SK-N-SH (cell line): ENCODE results near the gene NPEPL1. TPM values are rescaled to one million over a fixed set of nuclear protein-coding genes. Genes with fewer than 3 reads are reported as not detected.

Experiments
- CTCF ChIA-PET: fragments of 300-600, 350-600 bp; formaldehyde crosslinking; extraction: SDS; loops from one replicate; lab custom pipeline; 2021; lab: Yijun Ruan, JAX
- POLR2A ChIA-PET: fragments of 350-600 bp; sonication (Branson Sonifier 250); formaldehyde crosslinking; extraction: SDS; loops from one replicate; lab custom pipeline; 2020; ENCODE audit warnings: antibody characterized with exemption, inconsistent platforms; lab: Yijun Ruan, JAX
- DNase-seq: peaks from one replicate; pipeline ENCODE4 v3.0.0; 2012
- H2AFZ ChIP-seq: fragments of 200-600 bp; sonication (generic); 2 replicates; pipeline ENCODE4 v1.8.1; 2016; ENCODE audit warnings: antibody characterized with exemption, mild to moderate bottlenecking, low read depth
- H3F3A ChIP-seq: fragments of 200-600 bp; sonication (generic); replicated peaks from 2 replicates; pipeline ENCODE3; 2016; ENCODE audit warnings: antibody characterized with exemption, mild to moderate bottlenecking; ENCODE audit not compliant: insufficient read depth
- H3K27ac ChIP-seq, 2 experiments: fragments of 200-500 bp in 1 of 2; fragments of 200-600 bp in 1 of 2; sonication (Bioruptor generic) in 1 of 2; sonication (generic), shearing (Covaris generic) in 1 of 2; 2 replicates each; pipeline versions ENCODE4 v1.5.1 to v1.6.1; 2014 to 2016; ENCODE audit warnings: low read depth in 2 of 2, inconsistent platforms in 1 of 2, low read length in 1 of 2, mild to moderate bottlenecking in 1 of 2, mixed read lengths in 1 of 2
- H3K27me3 ChIP-seq: fragments of 200-600 bp; sonication (generic), shearing (Covaris generic); 2 replicates; pipeline ENCODE4 v1.6.1; 2016; ENCODE audit warnings: mixed run types; ENCODE audit not compliant: insufficient read depth
- H3K36me3 ChIP-seq, 2 experiments: fragments of 200-500 bp in 1 of 2; fragments of 200-600 bp in 1 of 2; sonication (Bioruptor generic) in 1 of 2; sonication (generic) in 1 of 2; replicated peaks in 1 of 2; 2 replicates each; pipeline versions ENCODE3 to v1.5.1; 2014 to 2016; ENCODE audit warnings: low read length in 1 of 2, mild to moderate bottlenecking in 1 of 2; ENCODE audit not compliant: insufficient read depth in 2 of 2, control insufficient read depth in 1 of 2
- H3K4me1 ChIP-seq, 2 experiments: fragments of 200-500 bp in 1 of 2; fragments of 200-600 bp in 1 of 2; sonication (Bioruptor generic) in 1 of 2; sonication (generic), shearing (Covaris generic) in 1 of 2; 2 replicates each; pipeline versions ENCODE4 v1.5.1 to v1.6.1; 2014 to 2016; ENCODE audit warnings: low read depth in 1 of 2, low read length in 1 of 2, mixed run types in 1 of 2; ENCODE audit not compliant: insufficient read depth in 2 of 2, control insufficient read depth in 1 of 2
- H3K4me2 ChIP-seq: fragments of 200-600 bp; sonication (generic), shearing (Covaris generic); 2 replicates; pipeline ENCODE4 v1.6.1; 2017; ENCODE audit warnings: mixed run types
- H3K4me3 ChIP-seq, 2 experiments: fragments of 200-500 bp in 1 of 2; fragments of 200-600 bp in 1 of 2; sonication (Bioruptor generic) in 1 of 2; sonication (generic), shearing (Covaris generic) in 1 of 2; 2 replicates each; pipeline versions ENCODE4 v1.5.1 to v1.8.1; 2014 to 2016; ENCODE audit warnings: low read depth in 2 of 2, inconsistent platforms in 1 of 2, low read length in 1 of 2, mild to moderate bottlenecking in 1 of 2, mixed read lengths in 1 of 2, moderate library complexity in 1 of 2
- H3K79me2 ChIP-seq: fragments of 200-600 bp; sonication (generic); 2 replicates; pipeline ENCODE4 v1.8.1; 2017; ENCODE audit warnings: mild to moderate bottlenecking; ENCODE audit not compliant: insufficient read depth
- H3K9ac ChIP-seq: fragments of 200-600 bp; sonication (generic); 2 replicates; pipeline ENCODE4 v1.6.1; 2017; ENCODE audit warnings: mixed run types
- H3K9me2 ChIP-seq: fragments of 200-600 bp; sonication (generic); 2 replicates; pipeline ENCODE4 v1.6.1; 2017; ENCODE audit warnings: mixed run types
- H3K9me3 ChIP-seq: fragments of 200-600 bp; sonication (generic); 2 replicates; pipeline ENCODE4 v1.6.1; 2017; ENCODE audit warnings: mixed run types, mild to moderate bottlenecking, moderate library complexity
- H4K20me1 ChIP-seq: fragments of 200-600 bp; sonication (generic); 2 replicates; pipeline ENCODE4 v1.6.1; 2017; ENCODE audit warnings: mild to moderate bottlenecking, mixed run types; ENCODE audit not compliant: insufficient read depth
- ELF1 ChIP-seq: IDR thresholded peaks from 2 replicates; pipeline ENCODE4 v1.4.0; 2012
- EZH2phosphoT487 ChIP-seq: fragments of 200-600 bp; sonication (generic); IDR thresholded peaks from 2 replicates; pipeline ENCODE4 v1.6.1; 2017; ENCODE audit warnings: low read depth, mixed run types, mild to moderate bottlenecking, antibody characterized with exemption, moderate library complexity, borderline replicate concordance
- FOSL2 ChIP-seq: IDR thresholded peaks from 2 replicates; pipeline ENCODE4 v1.4.0; 2012; ENCODE audit warnings: low read depth, mild to moderate bottlenecking, moderate library complexity, borderline replicate concordance
- GABPA ChIP-seq: IDR thresholded peaks from 2 replicates; pipeline ENCODE4 v1.4.0; 2012; ENCODE audit warnings: low read depth, mild to moderate bottlenecking
- JUND ChIP-seq: IDR thresholded peaks from 2 replicates; pipeline ENCODE4 v1.4.0; 2012
- MEF2A ChIP-seq: IDR thresholded peaks from 2 replicates; pipeline ENCODE4 v1.4.0; 2012; ENCODE audit warnings: low read depth, borderline replicate concordance
- MXI1 ChIP-seq: IDR thresholded peaks from 2 replicates; pipeline ENCODE4 v1.6.1; 2012; ENCODE audit warnings: mild to moderate bottlenecking, low read depth, low read length, improper control_type of control experiment
- NFIC ChIP-seq: IDR thresholded peaks from 2 replicates; pipeline ENCODE4 v1.4.0; 2012; ENCODE audit warnings: borderline replicate concordance
- NRF1 ChIP-seq: IDR thresholded peaks from 2 replicates; pipeline ENCODE4 v1.6.1; 2012; ENCODE audit warnings: low read depth, mild to moderate bottlenecking, low read length
- RAD21 ChIP-seq: IDR thresholded peaks from 2 replicates; pipeline ENCODE4 v1.6.1; 2012; ENCODE audit warnings: mild to moderate bottlenecking, low read length
- RCOR1 ChIP-seq: fragments of 150-350 bp; IDR thresholded peaks from 2 replicates; pipeline ENCODE4 v1.6.1; 2017; ENCODE audit warnings: antibody characterized with exemption, low read length
- SIN3A ChIP-seq: IDR thresholded peaks from 2 replicates; pipeline ENCODE4 v1.6.1; 2012; ENCODE audit warnings: low read depth, mild to moderate bottlenecking, low read length, moderate library complexity, borderline replicate concordance
- TAF1 ChIP-seq: IDR thresholded peaks from 2 replicates; pipeline ENCODE4 v1.6.1; 2012; ENCODE audit warnings: low read depth, mild to moderate bottlenecking, low read length, moderate library complexity, borderline replicate concordance
- TEAD4 ChIP-seq: IDR thresholded peaks from 2 replicates; pipeline ENCODE4 v1.4.0; 2012; ENCODE audit warnings: mild to moderate bottlenecking, borderline replicate concordance; ENCODE audit not compliant: insufficient read depth
- WGBS: methylation state at CpG from one replicate; pipeline ENCODE4 v1.1.6; 2017; ENCODE audit warnings: low lambda C conversion rate; 5-methylcytosine and 5-hydroxymethylcytosine counted together
- polyA plus RNA-seq, 3 experiments: library from polyadenylated mRNA; depleted of rRNA; stranded (reverse); fragments of >200 nt; gene quantifications; 2 replicates each; pipeline ENCODE4 v1.2.3, GENCODE V29; 2012
- TF ChIP-seq, protein P1 (sequence below): IDR thresholded peaks from 2 replicates; pipeline ENCODE4 v1.4.0; 2012; ENCODE audit warnings: low read depth, borderline replicate concordance
- TF ChIP-seq, protein P2 (sequence below): IDR thresholded peaks from 2 replicates; pipeline ENCODE4 v1.6.1; 2012; ENCODE audit warnings: mild to moderate bottlenecking, low read depth, low read length, moderate library complexity
- TF ChIP-seq, protein P3 (sequence below): fragments of 200-600 bp; sonication (generic); IDR thresholded peaks from 2 replicates; pipeline ENCODE4 v1.6.1; 2017; ENCODE audit warnings: antibody characterized with exemption, mild to moderate bottlenecking, moderate library complexity
- TF ChIP-seq, protein P4 (sequence below): fragments of 150-350 bp; IDR thresholded peaks from 2 replicates; pipeline ENCODE4 v1.6.1; 2017; ENCODE audit warnings: antibody characterized with exemption, low read length, low read depth, borderline replicate concordance
- TF ChIP-seq, protein P5 (sequence below): fragments of 150-350 bp; IDR thresholded peaks from 2 replicates; pipeline ENCODE4 v1.6.1; 2016; ENCODE audit warnings: mild to moderate bottlenecking, low read depth, low read length

The NPEPL1 gene
- polyA plus RNA-seq, 1 of the 3 experiments (the other 2 are of a cell fraction) = 2.8 TPM

DNA sequence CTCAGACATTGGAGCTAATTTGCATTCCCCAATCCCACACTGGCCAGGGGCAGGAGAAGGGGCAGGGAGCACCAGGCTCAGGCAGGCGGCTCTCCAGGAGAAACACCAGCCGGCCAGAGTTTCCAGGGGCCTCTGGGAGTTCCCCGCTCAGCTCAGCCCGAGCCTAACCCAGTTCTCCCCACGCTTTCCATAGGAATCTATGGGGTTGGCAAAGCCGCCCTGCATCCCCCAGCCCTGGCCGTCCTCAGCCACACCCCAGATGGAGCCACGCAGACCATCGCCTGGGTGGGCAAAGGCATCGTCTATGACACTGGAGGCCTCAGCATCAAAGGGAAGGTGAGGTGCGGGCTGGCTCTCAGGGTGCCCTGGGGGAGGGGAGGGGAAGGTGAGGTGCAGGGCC lies 8.2 kb downstream of the NPEPL1 start:
- H3K27ac ChIP-seq = no peak overlapping the region
- TF ChIP-seq MEF2A (no peak), TAF1 (no peak), ELF1 (no peak), GABPA (no peak), FOSL2 (no peak), NRF1 (no peak), EZH2phosphoT487 (no peak), JUND (no peak), RAD21 (no peak), TEAD4 (no peak), MXI1 (no peak), SIN3A (no peak), RCOR1 (no peak), NFIC (no peak)
- TF ChIP-seq, protein P1, sequence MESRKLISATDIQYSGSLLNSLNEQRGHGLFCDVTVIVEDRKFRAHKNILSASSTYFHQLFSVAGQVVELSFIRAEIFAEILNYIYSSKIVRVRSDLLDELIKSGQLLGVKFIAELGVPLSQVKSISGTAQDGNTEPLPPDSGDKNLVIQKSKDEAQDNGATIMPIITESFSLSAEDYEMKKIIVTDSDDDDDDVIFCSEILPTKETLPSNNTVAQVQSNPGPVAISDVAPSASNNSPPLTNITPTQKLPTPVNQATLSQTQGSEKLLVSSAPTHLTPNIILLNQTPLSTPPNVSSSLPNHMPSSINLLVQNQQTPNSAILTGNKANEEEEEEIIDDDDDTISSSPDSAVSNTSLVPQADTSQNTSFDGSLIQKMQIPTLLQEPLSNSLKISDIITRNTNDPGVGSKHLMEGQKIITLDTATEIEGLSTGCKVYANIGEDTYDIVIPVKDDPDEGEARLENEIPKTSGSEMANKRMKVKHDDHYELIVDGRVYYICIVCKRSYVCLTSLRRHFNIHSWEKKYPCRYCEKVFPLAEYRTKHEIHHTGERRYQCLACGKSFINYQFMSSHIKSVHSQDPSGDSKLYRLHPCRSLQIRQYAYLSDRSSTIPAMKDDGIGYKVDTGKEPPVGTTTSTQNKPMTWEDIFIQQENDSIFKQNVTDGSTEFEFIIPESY = no peak
- TF ChIP-seq, protein P2, sequence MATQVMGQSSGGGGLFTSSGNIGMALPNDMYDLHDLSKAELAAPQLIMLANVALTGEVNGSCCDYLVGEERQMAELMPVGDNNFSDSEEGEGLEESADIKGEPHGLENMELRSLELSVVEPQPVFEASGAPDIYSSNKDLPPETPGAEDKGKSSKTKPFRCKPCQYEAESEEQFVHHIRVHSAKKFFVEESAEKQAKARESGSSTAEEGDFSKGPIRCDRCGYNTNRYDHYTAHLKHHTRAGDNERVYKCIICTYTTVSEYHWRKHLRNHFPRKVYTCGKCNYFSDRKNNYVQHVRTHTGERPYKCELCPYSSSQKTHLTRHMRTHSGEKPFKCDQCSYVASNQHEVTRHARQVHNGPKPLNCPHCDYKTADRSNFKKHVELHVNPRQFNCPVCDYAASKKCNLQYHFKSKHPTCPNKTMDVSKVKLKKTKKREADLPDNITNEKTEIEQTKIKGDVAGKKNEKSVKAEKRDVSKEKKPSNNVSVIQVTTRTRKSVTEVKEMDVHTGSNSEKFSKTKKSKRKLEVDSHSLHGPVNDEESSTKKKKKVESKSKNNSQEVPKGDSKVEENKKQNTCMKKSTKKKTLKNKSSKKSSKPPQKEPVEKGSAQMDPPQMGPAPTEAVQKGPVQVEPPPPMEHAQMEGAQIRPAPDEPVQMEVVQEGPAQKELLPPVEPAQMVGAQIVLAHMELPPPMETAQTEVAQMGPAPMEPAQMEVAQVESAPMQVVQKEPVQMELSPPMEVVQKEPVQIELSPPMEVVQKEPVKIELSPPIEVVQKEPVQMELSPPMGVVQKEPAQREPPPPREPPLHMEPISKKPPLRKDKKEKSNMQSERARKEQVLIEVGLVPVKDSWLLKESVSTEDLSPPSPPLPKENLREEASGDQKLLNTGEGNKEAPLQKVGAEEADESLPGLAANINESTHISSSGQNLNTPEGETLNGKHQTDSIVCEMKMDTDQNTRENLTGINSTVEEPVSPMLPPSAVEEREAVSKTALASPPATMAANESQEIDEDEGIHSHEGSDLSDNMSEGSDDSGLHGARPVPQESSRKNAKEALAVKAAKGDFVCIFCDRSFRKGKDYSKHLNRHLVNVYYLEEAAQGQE = no peak
- TF ChIP-seq, protein P3, sequence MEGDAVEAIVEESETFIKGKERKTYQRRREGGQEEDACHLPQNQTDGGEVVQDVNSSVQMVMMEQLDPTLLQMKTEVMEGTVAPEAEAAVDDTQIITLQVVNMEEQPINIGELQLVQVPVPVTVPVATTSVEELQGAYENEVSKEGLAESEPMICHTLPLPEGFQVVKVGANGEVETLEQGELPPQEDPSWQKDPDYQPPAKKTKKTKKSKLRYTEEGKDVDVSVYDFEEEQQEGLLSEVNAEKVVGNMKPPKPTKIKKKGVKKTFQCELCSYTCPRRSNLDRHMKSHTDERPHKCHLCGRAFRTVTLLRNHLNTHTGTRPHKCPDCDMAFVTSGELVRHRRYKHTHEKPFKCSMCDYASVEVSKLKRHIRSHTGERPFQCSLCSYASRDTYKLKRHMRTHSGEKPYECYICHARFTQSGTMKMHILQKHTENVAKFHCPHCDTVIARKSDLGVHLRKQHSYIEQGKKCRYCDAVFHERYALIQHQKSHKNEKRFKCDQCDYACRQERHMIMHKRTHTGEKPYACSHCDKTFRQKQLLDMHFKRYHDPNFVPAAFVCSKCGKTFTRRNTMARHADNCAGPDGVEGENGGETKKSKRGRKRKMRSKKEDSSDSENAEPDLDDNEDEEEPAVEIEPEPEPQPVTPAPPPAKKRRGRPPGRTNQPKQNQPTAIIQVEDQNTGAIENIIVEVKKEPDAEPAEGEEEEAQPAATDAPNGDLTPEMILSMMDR = no peak
- TF ChIP-seq, protein P4, sequence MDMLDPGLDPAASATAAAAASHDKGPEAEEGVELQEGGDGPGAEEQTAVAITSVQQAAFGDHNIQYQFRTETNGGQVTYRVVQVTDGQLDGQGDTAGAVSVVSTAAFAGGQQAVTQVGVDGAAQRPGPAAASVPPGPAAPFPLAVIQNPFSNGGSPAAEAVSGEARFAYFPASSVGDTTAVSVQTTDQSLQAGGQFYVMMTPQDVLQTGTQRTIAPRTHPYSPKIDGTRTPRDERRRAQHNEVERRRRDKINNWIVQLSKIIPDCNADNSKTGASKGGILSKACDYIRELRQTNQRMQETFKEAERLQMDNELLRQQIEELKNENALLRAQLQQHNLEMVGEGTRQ = no peak
- TF ChIP-seq, protein P5, sequence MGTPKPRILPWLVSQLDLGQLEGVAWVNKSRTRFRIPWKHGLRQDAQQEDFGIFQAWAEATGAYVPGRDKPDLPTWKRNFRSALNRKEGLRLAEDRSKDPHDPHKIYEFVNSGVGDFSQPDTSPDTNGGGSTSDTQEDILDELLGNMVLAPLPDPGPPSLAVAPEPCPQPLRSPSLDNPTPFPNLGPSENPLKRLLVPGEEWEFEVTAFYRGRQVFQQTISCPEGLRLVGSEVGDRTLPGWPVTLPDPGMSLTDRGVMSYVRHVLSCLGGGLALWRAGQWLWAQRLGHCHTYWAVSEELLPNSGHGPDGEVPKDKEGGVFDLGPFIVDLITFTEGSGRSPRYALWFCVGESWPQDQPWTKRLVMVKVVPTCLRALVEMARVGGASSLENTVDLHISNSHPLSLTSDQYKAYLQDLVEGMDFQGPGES = no peak
- no peaks in the 10 kb centered on the region for H4K20me1 ChIP-seq
- no peaks in the 10 kb centered on the region; the same call in 1 of the 2 replicates for H3K79me2 ChIP-seq
- no peak overlapping the region for H2AFZ ChIP-seq
- no peak overlapping the region for H3K4me2 ChIP-seq
- ChIA-PET POLR2A (no interaction called here), CTCF (no interaction called here)
- H3F3A ChIP-seq = no peaks in the 10 kb centered on the region
- no peaks in the 10 kb centered on the region for H3K9me2 ChIP-seq
- peaks cover 5 to 6% of the 10 kb centered on the region in 2 experiments for H3K36me3 ChIP-seq
- H3K9me3 ChIP-seq = no peaks in the 10 kb centered on the region
- H3K4me3 ChIP-seq = no peak overlapping the region
- 93% methylated on average over 2 of the region's 11 CpGs for WGBS
- peaks cover 0 to 3% of the 10 kb centered on the region in 2 experiments; a peak in 1 of 4 replicates for H3K4me1 ChIP-seq
- no peaks in the 10 kb centered on the region for H3K27me3 ChIP-seq
- DNase-seq = no peak
- no peak overlapping the region for H3K9ac ChIP-seq
